Right lobe of liver (tissue), 6 donors: Measurements from ENCODE around the gene GYPB. TPM values are rescaled to one million over a fixed set of nuclear protein-coding genes. Genes with fewer than 3 reads are reported as not detected.
"Not testable (repeated sequence)": the region's sequence is repeated elsewhere in the genome, so short reads cannot be mapped to it uniquely, and the experiment has no call there.

Experiments used
- ATAC-seq, 4 donors: fragments of 200-7000 bp; cut with Tn5 transposase; one replicate each; pipeline ENCODE4 v1.9.1; 2020; ENCODE audit warnings: mild to moderate bottlenecking in 4 of 4, moderate library complexity in 4 of 4
- DNase-seq, 3 donors: peaks; one replicate each; pipeline ENCODE4 v3.0.0-alpha.2; 2020
- H3K27ac ChIP-seq, 3 donors: fragments of 200-600 bp; one replicate each; pipeline ENCODE4 v1.8.0; 2022
- H3K27me3 ChIP-seq, 2 donors: fragments of 200-600 bp; one replicate each; pipeline ENCODE4 v1.8.0; 2022
- H3K36me3 ChIP-seq, 4 donors: fragments of 200-600 bp; sonication (generic) in 1 of 4; one replicate each; pipeline versions ENCODE4 v1.5.1 to v1.8.0; 2017 to 2022; ENCODE audit warnings: control low read depth in 1 of 4
- H3K4me1 ChIP-seq, 4 donors: fragments of 200-600 bp; sonication (generic) in 1 of 4; one replicate each; pipeline versions ENCODE4 v1.5.1 to v1.8.0; 2017 to 2022; ENCODE audit warnings: control low read depth in 1 of 4
- H3K4me3 ChIP-seq, 3 donors: fragments of 200-600 bp; one replicate each; pipeline ENCODE4 v1.8.0; 2022
- H3K9me3 ChIP-seq, 4 donors: fragments of 200-600 bp; sonication (generic) in 1 of 4; one replicate each; pipeline versions ENCODE4 v1.5.1 to v1.8.0; 2017 to 2022; ENCODE audit warnings: control low read depth in 1 of 4
- WGBS: methylation state at CpG from one replicate; pipeline ENCODE4 v1.1.6; 2018; ENCODE audit warnings: low coverage, low lambda C conversion rate; ENCODE audit not compliant: insufficient coverage; ENCODE audit errors: missing lambda C conversion rate; 5-methylcytosine and 5-hydroxymethylcytosine counted together
- intact Hi-C, 2 donors: fragments of 100-400 bp; cut with DNase I; formaldehyde crosslinking; loops; one replicate each; pipeline versions ENCODE4 v1.11.2 to v1.14.1; 2022
- total RNA-seq, 6 experiments: library from RNA; depleted of rRNA in 2 of 6; stranded (reverse); fragments of >200 nt in 2 of 6; fragmentation: NEBNext Ultra II Directional in 3 of 6; extraction: Animal tissue kit (Norgen Biotek cat#: 25700) in 3 of 6; gene quantifications; one replicate each; pipeline versions ENCODE4 v1.1.0 to v1.2.4, GENCODE V29; 2016 to 2023
- donor health status: DM: no; HTN: yes; CAD: no.
- donor health status: DM: no; HTN: no; CAD: no.
- donor health status: DM: no; HTN: no; CAD: no.
- donor health status: DM: no; HTN: yes; CAD: no.
- donor health status: DM: no; HTN: yes; CAD: no.

The GYPB gene
- total RNA-seq, 6 experiments from 2014 or later, result 0.44 to 3.5 (median 0.61) TPM; not detected in 3

GRCh38 chr4:143947493-143947892 lies 71.7 kb downstream of the GYPB start:
- H3K27ac ChIP-seq, intact Hi-C loops, DNase-seq, H3K27me3 ChIP-seq, H3K9me3 ChIP-seq, H3K36me3 ChIP-seq, H3K4me1 ChIP-seq, ATAC-seq, H3K4me3 ChIP-seq: not testable (repeated sequence)
- whole genome bisulfite sequencing, result 20% methylated on average over 1 of the region's 1 CpG

Other genes starting within 250 kb of the GYPB start
- gene GYPE, start 113.8 kb downstream of the GYPB start, total RNA-seq, result 1 to 10 TPM in 1 of 6 experiments, not detected in 5; 1.4 TPM
- gene GYPA, start 121.3 kb upstream of the GYPB start, total RNA-seq, result 1 to 10 TPM in 2 of 6 experiments, under 1 TPM in 1, not detected in 3; 0.20 to 3.6 (median 1.4) TPM